Astrocyte of the cerebellum (primary cell): ENCODE data around the gene RAB20.

ENCODE experiments used
- DNase-seq: peaks from one replicate; pipeline ENCODE4 v3.0.0-alpha.2; 2011; ENCODE audit warnings: low read depth
- H3K4me3 ChIP-seq: 2 replicates; pipeline ENCODE4 v1.5.1; 2011; ENCODE audit warnings: mild to moderate bottlenecking, low read depth, low read length, moderate library complexity
- CTCF ChIP-seq: IDR thresholded peaks from 2 replicates; pipeline ENCODE4 v1.5.1; 2012; ENCODE audit warnings: low read length, low read depth, moderate library complexity, mild to moderate bottlenecking; ENCODE audit errors: missing control alignments
- in situ Hi-C: cut with HindIII; loops from 2 replicates; pipeline ENCODE4 v1.10.0; 2017; ENCODE audit warnings: low sequenced_read_pairs

The RAB20 gene

DNA sequence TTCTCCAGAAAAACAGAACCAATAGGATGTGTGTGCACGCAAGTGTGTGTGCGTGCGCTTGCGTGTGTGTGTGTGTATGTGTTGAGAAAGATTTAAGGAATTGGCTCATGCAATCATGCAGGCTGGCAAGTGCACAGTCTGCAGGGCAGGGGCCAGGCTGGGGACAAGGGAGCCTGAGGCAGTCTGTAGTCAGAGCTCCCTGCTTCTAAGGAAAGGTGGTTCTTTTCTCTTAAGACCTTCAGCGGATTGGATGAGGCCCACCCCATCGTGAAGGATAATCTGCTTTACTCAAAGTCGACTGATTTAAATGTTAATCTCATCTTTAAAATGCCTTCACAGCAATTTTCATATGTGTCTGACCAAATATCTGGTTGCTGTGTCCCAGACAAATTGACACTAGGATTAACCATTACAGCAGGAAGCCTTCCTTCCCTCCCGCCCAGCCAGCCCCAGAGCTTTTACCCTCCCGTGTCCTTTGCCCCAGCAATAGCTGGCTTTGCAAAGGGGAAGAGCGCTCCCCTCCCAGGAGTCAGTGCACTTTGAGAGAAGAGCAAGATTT lies 38.8 kb upstream of the RAB20 start:
- in situ Hi-C loops, result loop anchor here (25.0 kb wide), 1 partner anchor 212 kb away; no protein-coding TSS in a partner anchor
- TF ChIP-seq CTCF, result no peak
- no peak overlapping the region for H3K4me3 ChIP-seq
- no peak for DNase-seq

DNA sequence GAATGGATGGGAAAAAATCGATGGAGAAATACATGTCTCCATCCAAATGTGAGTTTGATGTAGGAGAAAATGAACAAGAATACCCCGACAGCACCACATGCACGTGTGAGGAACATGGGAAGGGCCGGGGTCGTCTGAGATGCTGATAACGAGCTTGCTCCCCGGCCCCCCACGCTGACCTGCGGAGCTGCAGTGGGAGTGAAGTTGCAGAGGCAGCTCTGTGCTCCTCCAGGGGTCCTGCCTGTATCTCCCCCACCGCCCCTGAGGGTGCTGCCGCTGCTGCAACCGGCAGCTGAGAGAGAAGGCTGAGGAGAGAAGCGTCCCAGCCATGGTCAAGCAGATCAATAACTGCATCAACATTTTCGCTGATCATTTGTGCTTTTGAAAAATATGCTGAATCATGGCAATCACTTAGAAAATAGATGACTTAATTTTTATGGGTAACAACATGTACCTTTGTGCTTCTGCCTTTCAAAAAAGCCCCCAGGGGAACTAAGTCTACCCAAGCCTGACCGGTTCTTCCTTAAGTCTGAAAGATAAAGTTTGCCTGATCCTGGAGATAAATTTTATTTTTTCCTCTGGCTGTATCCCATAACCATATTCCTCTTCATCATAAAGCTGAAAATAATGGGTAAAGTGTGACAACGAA lies 35.6 kb upstream of the RAB20 start:
- in situ Hi-C loops, result no loop called here
- no peak for TF ChIP-seq CTCF

GRCh38 chr13:110593430-110594130 lies 32.1 kb upstream of the RAB20 start:
- H3K4me3 ChIP-seq, result no peak overlapping the region
- in situ Hi-C loops, result no loop called here
- peak; percentile 60 for TF ChIP-seq CTCF
- peak; percentile 38 for DNase-seq

More for the DNA sequence above, 35.6 kb upstream of the RAB20 start:
- DNase-seq, result no peak
- no peak overlapping the region for H3K4me3 ChIP-seq

DNA sequence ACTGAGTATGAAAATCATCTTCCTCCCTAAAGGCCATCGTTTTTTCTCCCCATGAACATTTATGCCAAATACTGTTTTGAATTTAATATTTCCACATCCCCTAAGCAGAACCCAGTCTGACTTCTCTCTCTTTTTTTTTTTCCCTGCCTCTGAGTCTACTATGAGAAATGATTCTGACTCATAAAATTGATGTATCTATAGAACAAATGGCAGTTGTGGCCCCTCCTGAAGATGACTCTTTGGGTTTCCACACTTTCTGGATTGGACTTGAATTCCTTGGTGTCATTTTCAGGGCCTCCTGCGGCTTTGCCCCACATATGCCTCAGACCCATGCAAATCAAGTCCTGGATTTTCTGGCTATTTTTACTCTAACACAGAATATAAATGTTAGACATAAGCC lies 31.1 kb upstream of the RAB20 start:
- TF ChIP-seq CTCF, result no peak
- in situ Hi-C loops, result no loop called here
- no peak for DNase-seq
- no peak overlapping the region for H3K4me3 ChIP-seq

DNA sequence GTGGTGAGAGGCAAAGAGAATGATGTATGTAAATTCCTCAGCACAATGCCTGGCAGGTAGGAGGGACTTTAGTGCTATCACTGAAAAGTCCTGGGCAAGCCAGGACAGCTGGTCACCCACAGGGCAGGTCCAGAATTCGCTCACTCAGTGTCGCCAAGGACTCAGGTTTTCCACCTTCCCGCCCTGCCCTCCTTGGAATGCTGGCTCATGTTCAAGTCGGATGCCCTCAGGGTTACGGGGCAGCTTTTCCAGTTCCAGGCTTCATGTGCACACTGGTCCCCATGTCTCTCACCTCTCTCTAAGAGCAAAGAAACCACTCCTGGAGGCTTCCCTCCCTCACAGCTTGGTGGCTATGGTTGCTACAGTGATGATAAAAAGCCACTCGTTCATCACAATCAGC lies 29.1 kb upstream of the RAB20 start:
- no peak overlapping the region for H3K4me3 ChIP-seq
- in situ Hi-C loops, result no loop called here
- DNase-seq, result no peak
- TF ChIP-seq CTCF, result no peak

DNA sequence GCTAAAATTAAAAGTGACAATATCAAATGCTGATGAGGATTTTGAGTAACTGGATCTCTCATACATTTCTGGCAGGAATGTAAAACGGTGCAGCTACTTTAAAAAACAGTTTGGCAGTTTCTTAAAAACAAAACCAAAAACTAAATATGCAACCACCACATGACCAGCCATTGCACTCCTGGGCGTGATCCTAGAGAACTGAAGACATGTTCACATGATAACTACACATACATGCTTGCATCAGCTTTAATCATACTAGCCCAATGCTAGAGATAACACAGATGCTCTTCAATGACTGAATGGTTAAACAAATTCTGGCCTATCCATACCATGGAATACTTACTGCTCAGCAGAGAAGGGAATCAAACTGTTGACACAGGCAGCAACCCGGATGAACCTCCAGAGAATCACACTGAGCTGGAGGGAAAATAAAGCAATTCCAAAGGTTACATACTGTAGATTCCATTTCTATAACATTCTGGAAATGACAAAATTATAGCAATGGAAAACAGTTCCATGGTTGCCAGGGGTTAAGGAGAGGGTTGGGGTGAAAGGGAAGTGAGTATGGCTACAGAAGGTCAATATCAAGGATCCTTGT lies 28.4 kb upstream of the RAB20 start:
- in situ Hi-C loops, result no loop called here

More for the DNA sequence above, 28.4 kb upstream of the RAB20 start:
- no peak overlapping the region for H3K4me3 ChIP-seq
- no peak for TF ChIP-seq CTCF
- no peak for DNase-seq
